GM23248 (cell line): Measurements from ENCODE around the gene WDR49. TPM values are rescaled to one million over a fixed set of nuclear protein-coding genes. Genes with fewer than 3 reads are reported as not detected.

ENCODE experiments used
- DNase-seq: peaks from one replicate; pipeline ENCODE4 v3.0.0-alpha.2; 2015
- H2AFZ ChIP-seq: fragments of 200-600 bp; sonication (generic); 2 replicates; pipeline ENCODE4 v1.6.1; 2016; ENCODE audit warnings: antibody characterized with exemption
- H3F3A ChIP-seq: fragments of 200-600 bp; sonication (generic); 2 replicates; pipeline ENCODE4 v1.6.1; 2016; ENCODE audit warnings: mild to moderate bottlenecking, antibody characterized with exemption, mixed run types; ENCODE audit not compliant: insufficient read depth
- H3K27ac ChIP-seq: fragments of 200-600 bp; sonication (generic); 2 replicates; pipeline ENCODE4 v1.5.1; 2016; ENCODE audit warnings: mild to moderate bottlenecking
- H3K27me3 ChIP-seq: fragments of 200-600 bp; sonication (generic); replicated peaks from 2 replicates; pipeline ENCODE4 v1.6.1; 2016; ENCODE audit warnings: mild to moderate bottlenecking; ENCODE audit not compliant: insufficient read depth
- H3K36me3 ChIP-seq: fragments of 200-600 bp; sonication (generic); 2 replicates; pipeline ENCODE4 v1.6.1; 2016; ENCODE audit warnings: low read depth, mild to moderate bottlenecking
- H3K4me1 ChIP-seq: fragments of 200-600 bp; sonication (generic); 2 replicates; pipeline ENCODE4 v1.6.1; 2016; ENCODE audit warnings: mild to moderate bottlenecking; ENCODE audit not compliant: insufficient read depth
- H3K4me2 ChIP-seq: fragments of 200-600 bp; sonication (generic); one replicate; pipeline ENCODE4 v1.6.1; 2016; ENCODE audit warnings: mild to moderate bottlenecking; ENCODE audit not compliant: unreplicated experiment
- H3K4me3 ChIP-seq: fragments of 200-600 bp; sonication (generic); 2 replicates; pipeline ENCODE4 v1.5.1; 2016; ENCODE audit warnings: mild to moderate bottlenecking
- H3K79me2 ChIP-seq: fragments of 200-600 bp; sonication (generic); 2 replicates; pipeline ENCODE4 v1.6.1; 2016; ENCODE audit warnings: mild to moderate bottlenecking; ENCODE audit not compliant: insufficient read depth
- H3K9ac ChIP-seq: fragments of 200-600 bp; sonication (generic); 2 replicates; pipeline ENCODE4 v1.6.1; 2016; ENCODE audit warnings: mild to moderate bottlenecking
- H3K9me2 ChIP-seq: fragments of 200-600 bp; sonication (generic); 2 replicates; pipeline ENCODE4 v1.6.1; 2016; ENCODE audit warnings: mixed run types, mild to moderate bottlenecking, moderate library complexity; ENCODE audit not compliant: insufficient read depth
- H3K9me3 ChIP-seq: fragments of 200-600 bp; sonication (generic); one replicate; pipeline ENCODE4 v1.6.1; 2017; ENCODE audit warnings: low read depth
- H4K20me1 ChIP-seq: fragments of 200-600 bp; sonication (generic); 2 replicates; pipeline ENCODE4 v1.6.0; 2016; ENCODE audit not compliant: insufficient read depth
- EZH2 ChIP-seq: fragments of 200-600 bp; sonication (generic); IDR thresholded peaks from 2 replicates; pipeline ENCODE4 v1.6.1; 2018; ENCODE audit warnings: antibody characterized with exemption, mild to moderate bottlenecking; ENCODE audit not compliant: insufficient read depth, poor library complexity, severe bottlenecking
- EZH2phosphoT487 ChIP-seq: fragments of 200-600 bp; sonication (generic); IDR thresholded peaks from 2 replicates; pipeline ENCODE4 v1.6.1; 2018; ENCODE audit warnings: antibody characterized with exemption, moderate library complexity, mild to moderate bottlenecking, low read depth; ENCODE audit not compliant: insufficient read depth
- WGBS, 2 experiments: methylation state at CpG; one replicate each; pipeline ENCODE4 v1.1.6; 2015 to 2017; ENCODE audit warnings: low lambda C conversion rate in 2 of 2, low coverage in 1 of 2; ENCODE audit errors: missing lambda C conversion rate in 2 of 2; 5-methylcytosine and 5-hydroxymethylcytosine counted together
- in situ Hi-C: fragments of 300-500 bp; cut with MboI; formaldehyde crosslinking; loops from 2 replicates; pipeline ENCODE4 v1.15.0; 2020
- polyA plus RNA-seq: library from polyadenylated mRNA; unstranded; fragments of >200 nt; fragmentation: Nextera tagmentation; extraction: Ambion mirVana; gene quantifications from 2 replicates; pipeline ENCODE4 v1.2.1, GENCODE V29; 2016
- total RNA-seq: library from RNA; depleted of rRNA; stranded (reverse); fragments of >200 nt; shearing (Covaris generic); gene quantifications from 2 replicates; pipeline ENCODE4 v1.2.3, GENCODE V29; 2014; rRNA removed

The WDR49 gene
- total RNA-seq (not detected in 2 replicates), polyA plus RNA-seq (not detected in 2 replicates)

- in situ Hi-C loops: no loop called here
Observed at GRCh38 chr3:167653760-167654159, at the start of gene WDR49. Gene WDR49 (minus strand): TSS chr3:167653942. CDS start chr3:167653425, 517 bp downstream.

GRCh38 chr3:167700926-167701325 lies 47.2 kb upstream of the WDR49 start:
- Histone ChIP-seq H3K4me1 (no peaks in the 10 kb centered on the region), H3F3A (no peaks in the 10 kb centered on the region), H4K20me1 (no peaks in the 10 kb centered on the region), H3K36me3 (peaks cover 25% of the 10 kb centered on the region; the same call in 1 of the 2 replicates), H3K4me2 (no peak overlapping the region), H2AFZ (no peak overlapping the region), H3K27me3 (no peaks in the 10 kb centered on the region), H3K4me3 (no peak overlapping the region), H3K9me3 (no peaks in the 10 kb centered on the region), H3K79me2 (peaks cover 60% of the 10 kb centered on the region), H3K9me2 (no peaks in the 10 kb centered on the region), H3K27ac (no peak overlapping the region), H3K9ac (no peak overlapping the region)
- WGBS, 2 experiments: 96 to 100% methylated on average over 2 of the region's 2 CpGs
- in situ Hi-C loops: no loop called here
- no peak for TF ChIP-seq EZH2phosphoT487
- no peak for TF ChIP-seq EZH2
- no peak for DNase-seq

More at GRCh38 chr3:167653760-167654159, at the start of gene WDR49:
- Histone ChIP-seq H3F3A (no peaks in the 10 kb centered on the region), H3K9me2 (no peaks in the 10 kb centered on the region), H3K9me3 (no peaks in the 10 kb centered on the region), H3K4me1 (no peaks in the 10 kb centered on the region), H3K9ac (no peak within 1 kb of the TSS), H3K79me2 (no peaks in the 10 kb centered on the region), H3K4me3 (no peak within 1 kb of the TSS), H3K27me3 (no peaks in the 10 kb centered on the region), H4K20me1 (no peaks in the 10 kb centered on the region), H2AFZ (no peak within 1 kb of the TSS), H3K27ac (no peak within 1 kb of the TSS), H3K36me3 (no peaks in the 10 kb centered on the region), H3K4me2 (no peak within 1 kb of the TSS)
- WGBS, 2 experiments: 24 to 25% methylated on average over 1 of the region's 1 CpG
- DNase-seq: no peak
- no peak for TF ChIP-seq EZH2
- TF ChIP-seq EZH2phosphoT487: no peak

- DNase-seq: peak; percentile 20
- H3K9me2 ChIP-seq: no peaks in the 10 kb centered on the region
- 6 to 8% methylated on average over 4 of the region's 4 CpGs for WGBS, 2 experiments
- no peak overlapping the region for H3K9ac ChIP-seq
- H3K9me3 ChIP-seq: no peaks in the 10 kb centered on the region
- H3K27me3 ChIP-seq: no peaks in the 10 kb centered on the region
- no peak overlapping the region for H2AFZ ChIP-seq
- no peak overlapping the region for H3K4me3 ChIP-seq
- TF ChIP-seq EZH2: no peak
- no peak for TF ChIP-seq EZH2phosphoT487
- peaks cover 51% of the 10 kb centered on the region for H3K79me2 ChIP-seq
- H4K20me1 ChIP-seq: no peaks in the 10 kb centered on the region
- no peak overlapping the region for H3K27ac ChIP-seq
- no peak overlapping the region for H3K4me2 ChIP-seq
- in situ Hi-C loops: no loop called here
- H3K36me3 ChIP-seq: peaks cover 34% of the 10 kb centered on the region; the same call in 1 of the 2 replicates
- no peaks in the 10 kb centered on the region for H3F3A ChIP-seq
- H3K4me1 ChIP-seq: no peaks in the 10 kb centered on the region
Observed at GRCh38 chr3:167700046-167700445, 46.3 kb upstream of the WDR49 start.

GRCh38 chr3:167694121-167694520 lies 40.4 kb upstream of the WDR49 start:
- Histone ChIP-seq H3K9ac (no peak overlapping the region), H3K27ac (no peak overlapping the region), H3K4me1 (no peaks in the 10 kb centered on the region), H4K20me1 (no peaks in the 10 kb centered on the region), H2AFZ (no peak overlapping the region), H3K27me3 (no peaks in the 10 kb centered on the region), H3K4me2 (no peak overlapping the region), H3K9me3 (no peaks in the 10 kb centered on the region), H3K9me2 (no peaks in the 10 kb centered on the region), H3F3A (no peaks in the 10 kb centered on the region), H3K36me3 (peaks cover 42% of the 10 kb centered on the region; the same call in 1 of the 2 replicates), H3K4me3 (no peak overlapping the region), H3K79me2 (peaks cover 27% of the 10 kb centered on the region)
- in situ Hi-C loops: no loop called here
- 95 to 98% methylated on average over 2 of the region's 2 CpGs for WGBS, 2 experiments
- TF ChIP-seq EZH2: no peak
- TF ChIP-seq EZH2phosphoT487: no peak
- DNase-seq: no peak
